Upper lobe of left lung (tissue), 4 donors: ENCODE results near the gene PPP2R2B.

Experiments
- CTCF ChIP-seq, 6 experiments: fragments of 450-650 bp in 4 of 6; fragments of 200-600 bp in 2 of 6; sonication (generic) in 2 of 6; IDR thresholded peaks; one replicate each; pipeline ENCODE4 v1.5.1; 2016 to 2019; ENCODE audit warnings: antibody characterized with exemption in 6 of 6
- EP300 ChIP-seq, 4 donors: sonication (generic); formaldehyde crosslinking; IDR thresholded peaks; one replicate each; pipeline ENCODE4 v1.5.1; 2017; ENCODE audit warnings: antibody characterized with exemption in 4 of 4, control low read depth in 2 of 4
- POLR2A ChIP-seq, 4 donors: fragments of 450-650 bp; IDR thresholded peaks; one replicate each; pipeline ENCODE4 v1.5.1; 2016 to 2017; ENCODE audit warnings: antibody characterized with exemption in 4 of 4, mild to moderate bottlenecking in 2 of 4

DNA sequence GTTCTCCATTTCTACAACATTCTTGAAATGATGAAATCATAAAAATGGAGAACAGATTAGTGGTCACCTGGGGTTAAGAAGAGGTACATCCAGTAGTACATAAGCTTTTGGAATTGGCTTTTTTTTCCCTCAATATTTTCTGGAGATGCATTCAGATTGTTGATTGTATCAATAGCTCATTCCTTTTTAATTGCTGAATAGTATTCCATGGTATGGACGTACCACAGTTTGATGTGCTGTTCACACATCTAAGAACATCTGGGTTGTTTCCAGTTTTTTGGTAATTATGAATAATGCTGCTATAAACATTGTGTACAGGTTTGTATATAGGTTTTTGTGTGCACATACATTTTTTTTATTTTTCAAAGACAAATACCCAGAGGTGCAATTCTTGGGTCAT, 130.0 kb downstream of the PPP2R2B start:
- no peak for TF ChIP-seq CTCF (IDR thresholded peaks at IDR 0.05)
- TF ChIP-seq POLR2A (IDR thresholded peaks at IDR 0.05), result no peak
- TF ChIP-seq EP300 (IDR thresholded peaks at IDR 0.05), result no peak
